Dedifferentiated amniotic fluid mesenchymal stem cell (primary cell): ENCODE results near the gene RASSF3.
"Not testable (repeated sequence)": the region's sequence is repeated elsewhere in the genome, so short reads cannot be mapped to it uniquely, and the experiment has no call there.

Experiments used
- DNase-seq: peaks from one replicate; pipeline ENCODE4 v3.0.0-alpha.2; 2016; ENCODE audit errors: extremely low spot score

The RASSF3 gene

DNA sequence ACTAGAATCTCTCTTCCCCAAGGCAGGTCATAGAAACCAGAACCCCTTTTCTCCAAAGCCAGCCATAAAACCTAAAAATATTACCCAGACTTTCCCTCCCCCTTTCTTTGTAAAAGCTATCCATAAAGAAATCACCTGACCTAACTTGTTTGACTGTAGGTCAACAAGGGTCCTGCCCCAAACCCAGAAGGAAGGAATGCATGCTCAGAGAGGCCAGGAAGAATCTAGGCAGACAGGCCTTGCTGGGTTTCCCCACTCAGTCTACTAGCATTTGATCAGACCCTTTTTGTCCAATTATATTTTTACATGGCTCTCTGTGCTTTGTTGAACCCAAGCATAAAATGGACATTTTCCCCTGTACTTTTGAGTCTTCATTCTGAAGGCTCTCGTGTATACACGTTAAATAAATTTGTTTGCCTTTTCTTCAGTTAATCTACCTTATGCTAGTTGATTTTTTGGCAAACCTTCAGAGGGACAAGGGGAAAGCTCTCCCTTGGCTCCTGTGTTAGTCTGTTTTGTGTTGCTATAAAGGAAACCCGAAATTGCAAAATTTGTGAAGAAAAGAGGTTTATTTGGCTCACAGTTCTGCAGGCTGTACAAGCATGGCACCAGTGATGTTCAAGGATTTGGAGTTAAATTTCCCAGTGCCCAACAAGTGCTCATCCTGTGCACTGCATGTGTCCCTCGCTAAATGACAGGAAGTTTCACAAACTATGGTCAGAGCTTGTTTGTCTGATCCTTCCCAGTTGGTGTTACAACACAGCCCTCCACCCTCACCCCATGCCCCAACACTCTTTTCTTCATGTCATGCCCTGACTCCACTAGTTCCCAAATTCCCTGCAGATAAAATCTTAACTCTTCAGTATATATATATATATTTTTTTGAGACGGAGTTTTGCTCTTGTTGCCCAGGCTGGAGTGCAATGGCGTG lies 14.2 kb upstream of the RASSF3 start:
- DNase-seq, result no peak

DNA sequence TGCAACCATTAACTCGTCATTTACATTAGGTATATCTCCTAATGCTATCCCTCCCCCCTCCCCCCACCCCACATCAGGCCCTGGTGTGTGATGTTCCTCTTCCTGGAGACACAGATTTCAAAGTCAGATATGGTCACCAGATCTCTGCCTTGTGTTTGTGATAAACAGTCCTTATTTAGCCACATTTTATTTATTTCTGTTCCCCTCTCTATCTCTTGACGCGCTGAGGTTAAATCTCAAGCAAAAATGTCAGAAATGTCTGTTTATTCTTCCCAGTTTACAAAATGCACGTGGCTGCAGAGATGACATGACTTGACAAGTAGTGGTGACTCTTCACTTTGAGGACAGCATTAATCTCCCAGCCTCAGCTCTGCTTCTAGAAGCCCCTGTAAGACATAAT lies 11.5 kb upstream of the RASSF3 start:
- DNase-seq, result no peak

DNA sequence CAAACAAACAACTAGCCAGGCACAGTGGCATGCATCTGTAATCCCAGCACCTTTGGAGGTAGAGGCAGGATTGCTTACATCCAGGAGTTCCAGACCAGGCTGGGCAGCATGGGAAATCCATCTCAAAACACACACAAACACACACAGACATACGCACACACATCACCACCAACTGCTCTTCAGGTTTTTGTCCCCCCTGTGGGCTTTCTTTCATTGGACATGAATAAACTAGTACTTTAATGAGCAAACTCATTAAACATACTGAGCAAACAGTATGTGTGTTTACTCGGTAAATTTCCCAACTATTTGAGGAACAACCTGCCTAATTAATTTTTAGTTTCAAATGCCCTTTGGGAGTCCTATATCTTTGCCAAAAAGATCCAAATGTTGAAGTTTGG lies 10.1 kb upstream of the RASSF3 start:
- DNase-seq, result no peak

DNA sequence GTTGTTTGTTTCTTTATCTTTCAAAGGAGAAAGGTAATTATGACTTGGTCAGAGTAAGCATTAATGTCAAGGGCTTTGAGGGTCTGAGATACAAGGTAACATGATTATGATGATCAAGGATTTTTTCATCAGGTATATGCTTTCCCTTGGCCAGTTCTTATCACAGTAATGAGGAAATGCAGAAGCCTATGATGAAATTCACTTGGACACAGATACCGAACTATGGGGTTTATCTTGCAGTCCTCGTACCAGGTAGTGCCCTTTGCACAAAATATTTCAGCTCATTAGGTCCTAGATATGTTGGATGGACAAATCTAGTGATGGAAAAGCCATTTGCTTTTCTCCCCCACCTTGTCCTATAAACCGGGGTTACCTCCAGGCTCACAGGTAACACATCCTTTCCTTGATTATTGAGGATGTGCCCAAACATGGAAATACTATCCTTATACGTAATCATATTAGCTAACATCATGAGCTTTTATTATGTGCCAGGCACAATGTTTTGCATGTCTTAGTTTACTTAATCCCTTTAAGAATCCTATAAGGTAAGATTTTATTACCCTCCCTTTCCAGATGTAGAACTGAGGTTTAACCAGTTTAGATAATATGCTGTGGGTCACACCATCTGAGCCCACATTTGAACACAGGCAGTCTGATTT lies 7.0 kb upstream of the RASSF3 start:
- DNase-seq, result no peak

DNA sequence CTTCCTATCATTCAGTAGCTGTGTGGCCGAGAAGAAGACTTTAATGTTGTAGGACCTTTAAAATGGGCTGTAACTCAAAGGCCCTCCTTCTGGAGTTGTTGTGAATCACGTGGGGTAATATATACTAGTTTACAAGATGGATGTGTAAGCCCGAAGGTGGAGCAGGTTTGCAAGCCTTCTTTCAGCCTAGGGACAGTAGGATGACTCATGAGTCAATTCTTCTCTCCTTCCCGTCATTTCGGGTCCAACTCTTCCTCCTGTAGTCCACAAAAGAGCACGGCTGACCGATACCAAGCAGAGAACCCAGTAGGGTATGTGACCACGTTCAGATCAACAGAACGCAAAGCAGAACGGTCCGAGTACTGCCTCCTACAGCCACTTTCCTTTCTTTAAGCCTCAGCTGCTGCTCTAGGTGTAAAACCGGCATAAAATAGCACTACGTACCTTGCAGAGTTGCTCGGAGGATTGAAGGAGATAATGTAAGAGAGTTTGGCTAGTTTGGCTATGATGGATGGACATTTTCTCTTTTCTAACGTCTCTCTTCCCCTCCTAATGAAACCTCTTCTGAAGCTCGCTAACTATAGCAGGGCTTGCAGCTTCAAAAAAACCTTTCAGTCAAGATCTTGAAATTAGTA lies 1.3 kb upstream of the RASSF3 start:
- peak; percentile 23 for DNase-seq

DNA sequence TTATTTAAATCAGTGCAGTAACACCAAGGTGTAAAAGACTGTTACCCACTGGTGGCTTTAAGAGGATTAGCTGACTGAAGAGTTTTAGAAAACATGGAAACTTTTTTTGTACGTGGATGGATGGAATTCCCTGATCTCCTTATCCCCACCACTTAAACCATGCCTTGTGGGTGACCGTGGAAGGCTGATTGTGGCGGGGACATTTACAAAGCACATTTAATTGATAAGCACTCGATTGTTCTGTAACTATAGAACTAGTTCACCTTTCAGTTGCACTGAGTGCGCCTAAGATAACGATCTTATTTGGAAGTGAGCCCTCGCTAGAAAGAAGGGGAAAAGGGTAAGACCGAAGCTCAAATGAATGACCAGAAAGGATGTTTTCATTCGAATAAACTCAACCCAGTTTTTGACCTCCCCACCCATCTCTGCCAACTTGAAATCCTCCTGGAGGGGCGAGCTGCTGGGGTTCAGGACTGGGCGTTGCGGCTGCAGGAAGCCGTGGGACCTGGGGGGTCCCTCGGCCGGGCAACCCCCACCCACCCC lies 688 bp upstream of the RASSF3 start:
- DNase-seq, result no peak

DNA sequence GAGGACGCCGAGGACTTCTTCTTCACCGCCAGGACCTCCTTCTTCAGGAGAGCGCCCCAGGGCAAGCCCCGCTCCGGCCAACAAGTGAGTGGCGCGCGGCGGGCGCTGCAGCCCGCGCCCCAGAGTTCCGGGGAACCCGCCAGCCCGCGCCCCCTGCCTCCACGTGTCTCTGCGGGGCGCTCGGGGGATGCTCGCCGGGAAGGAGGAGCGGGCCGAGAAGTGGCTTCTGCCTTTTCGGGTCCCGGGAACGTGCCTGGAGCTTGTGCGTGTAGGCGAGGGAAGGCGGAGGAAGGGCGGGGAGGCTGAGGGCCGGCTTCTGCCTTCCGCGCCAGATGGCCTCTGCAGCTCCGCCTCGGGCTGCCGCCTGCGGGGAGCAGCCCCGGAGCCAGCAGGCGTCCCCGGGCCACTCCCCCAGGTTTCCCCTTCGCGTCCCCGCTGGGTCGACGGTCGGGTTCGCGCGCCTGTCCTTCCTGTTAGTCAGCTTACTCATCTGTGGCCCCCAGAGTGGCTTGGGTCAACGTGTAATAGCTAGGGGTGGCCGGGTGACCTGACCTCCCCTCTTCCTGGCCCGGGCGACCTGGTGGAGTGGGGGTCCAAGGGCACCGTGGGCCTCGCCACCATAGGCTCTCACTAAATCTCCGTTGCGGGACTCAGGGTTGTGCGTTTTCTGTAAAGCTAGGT lies 505 bp downstream of the RASSF3 start:
- peak; percentile 22 for DNase-seq

DNA sequence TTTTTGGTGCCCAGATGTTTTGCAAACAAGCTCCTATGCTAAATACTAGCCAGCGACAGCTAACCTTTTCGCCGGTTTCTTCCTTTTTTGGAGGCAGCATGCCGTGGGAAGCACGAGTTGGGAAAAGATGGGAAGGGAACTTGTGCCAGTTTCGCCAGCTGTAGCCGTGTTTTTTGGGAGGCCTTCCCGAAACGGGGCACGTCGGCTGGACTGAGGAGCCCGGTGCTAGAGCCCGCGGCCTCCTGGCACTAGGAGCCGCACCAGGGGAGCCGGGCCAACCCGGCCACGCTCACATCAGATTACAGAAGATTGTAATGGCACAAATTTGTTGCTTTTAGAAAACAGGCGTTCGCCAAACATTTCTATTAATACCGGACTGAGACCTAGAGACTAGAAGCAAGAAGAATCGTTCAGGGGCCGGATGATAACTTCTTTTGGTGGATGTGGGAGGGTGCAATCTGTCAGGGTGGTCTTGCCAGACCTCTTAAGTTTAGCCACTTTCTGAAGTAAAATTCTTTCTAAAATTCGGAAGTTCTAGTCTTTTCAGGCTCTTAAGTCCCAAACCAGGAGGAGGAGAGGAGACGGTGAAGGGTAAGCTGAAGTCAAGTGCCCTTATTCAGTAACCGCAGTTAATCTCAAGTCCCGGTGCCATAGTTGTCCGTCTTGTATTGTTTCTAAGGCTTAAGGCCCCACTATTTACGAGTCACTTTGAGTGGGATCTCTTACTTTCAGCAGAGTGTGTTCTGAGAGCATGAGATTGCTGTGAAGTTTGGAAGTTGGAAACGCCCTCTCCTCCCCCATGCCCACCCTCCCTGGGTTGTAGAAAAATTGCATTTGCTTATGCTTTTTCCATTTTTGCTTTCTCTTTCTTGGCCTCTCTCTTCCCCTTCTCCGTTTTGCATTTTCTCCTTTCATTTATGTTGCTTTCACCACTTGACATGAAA lies 1.3 kb downstream of the RASSF3 start:
- DNase-seq, result peak; percentile 23

DNA sequence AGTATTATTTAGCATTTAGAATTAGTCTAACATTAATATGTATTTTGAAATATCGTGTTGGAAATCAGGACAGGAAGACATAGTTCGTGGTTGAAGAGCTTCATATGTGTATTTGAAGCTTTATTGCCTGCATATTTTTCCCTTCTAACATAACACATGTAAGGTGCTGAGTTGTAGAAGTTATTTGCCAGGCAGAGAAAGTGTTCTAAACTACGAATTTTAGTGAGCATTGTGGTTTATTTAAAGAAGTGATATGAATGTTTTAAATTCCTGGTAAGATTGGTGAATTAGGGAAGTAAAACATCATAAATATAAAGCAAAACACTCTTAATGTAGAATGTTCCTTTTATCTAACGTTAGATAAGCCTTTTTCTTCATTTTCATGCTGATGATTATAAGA lies 2.5 kb downstream of the RASSF3 start:
- DNase-seq, result no peak

DNA sequence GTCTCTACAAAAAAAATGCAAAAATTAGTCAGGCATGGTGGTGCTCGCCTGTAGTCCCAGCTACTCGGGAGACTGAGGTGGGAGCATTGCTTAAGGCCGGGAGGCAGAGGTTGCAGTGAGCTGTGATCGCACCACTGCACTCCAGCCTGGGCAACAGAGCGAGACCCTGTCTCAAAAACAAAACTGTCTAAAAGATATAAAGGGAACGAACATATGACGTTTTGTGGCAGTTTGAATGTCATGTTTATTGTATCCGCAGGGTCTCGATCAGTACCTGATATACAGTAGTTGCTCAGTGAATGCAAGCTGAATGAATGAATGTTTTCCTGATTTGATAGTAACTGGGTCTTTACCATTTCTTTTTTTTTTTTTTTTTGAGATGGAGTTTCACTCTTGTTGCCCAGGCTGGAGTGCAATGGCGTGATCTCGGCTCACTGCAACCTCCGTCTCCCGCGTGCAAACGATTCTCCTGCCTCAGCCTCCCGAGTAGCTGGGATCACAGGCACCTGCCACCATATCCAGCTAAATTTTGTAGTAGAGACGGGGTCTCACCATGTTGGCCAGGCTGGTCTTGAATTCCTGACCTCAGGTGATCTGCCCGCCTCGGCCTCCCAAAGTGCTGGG lies 3.6 kb downstream of the RASSF3 start:
- DNase-seq, result not testable (repeated sequence)

DNA sequence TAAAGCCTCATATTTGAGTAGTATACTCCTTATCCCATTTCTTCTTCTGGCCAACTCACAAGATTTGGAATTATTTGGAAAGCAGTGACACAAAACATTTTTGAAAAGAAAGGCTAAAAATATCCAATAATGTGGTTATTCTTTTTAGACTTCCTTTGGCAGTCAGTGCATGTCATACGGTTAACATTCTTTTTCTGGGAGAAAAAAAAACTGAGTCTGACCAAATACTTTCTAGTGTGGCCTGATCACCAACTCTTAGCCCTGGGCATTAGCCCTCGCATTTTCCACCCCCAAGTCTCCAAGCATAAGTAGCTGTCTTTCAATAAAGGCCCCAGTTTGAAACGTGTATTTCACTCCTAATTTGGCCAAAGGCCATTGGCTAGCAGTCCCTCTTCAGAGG lies 5.9 kb downstream of the RASSF3 start:
- DNase-seq, result peak; percentile 52

DNA sequence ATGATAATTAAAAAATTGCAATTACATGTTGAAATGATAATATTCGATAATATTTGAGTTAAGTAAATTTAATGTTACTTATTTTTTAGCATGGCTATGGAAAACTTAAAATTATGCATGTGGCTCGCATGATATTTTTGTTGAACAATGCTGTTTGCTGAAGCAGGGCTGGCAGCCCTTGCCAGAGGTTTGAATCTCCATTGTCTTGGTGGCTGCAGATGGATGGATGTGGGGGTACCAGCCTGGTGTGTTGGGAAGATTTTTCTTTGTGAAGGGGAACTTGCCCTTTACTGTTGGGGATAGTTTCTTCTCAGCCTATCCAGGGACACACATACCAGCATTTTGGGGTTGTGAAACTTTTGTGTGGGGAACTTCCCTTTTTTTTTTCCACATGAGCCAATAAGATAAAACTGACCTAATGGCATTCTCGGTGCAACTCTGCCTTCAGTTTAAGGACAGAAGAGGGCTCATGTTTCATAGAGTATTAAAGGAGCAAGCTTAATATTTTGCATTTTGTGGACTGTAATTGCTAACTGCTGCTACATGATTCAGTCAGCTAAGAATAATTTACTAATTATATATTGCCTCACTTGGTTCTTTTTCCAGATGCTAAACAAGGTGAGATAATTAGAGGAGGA lies 8.8 kb downstream of the RASSF3 start:
- peak; percentile 53 for DNase-seq

DNA sequence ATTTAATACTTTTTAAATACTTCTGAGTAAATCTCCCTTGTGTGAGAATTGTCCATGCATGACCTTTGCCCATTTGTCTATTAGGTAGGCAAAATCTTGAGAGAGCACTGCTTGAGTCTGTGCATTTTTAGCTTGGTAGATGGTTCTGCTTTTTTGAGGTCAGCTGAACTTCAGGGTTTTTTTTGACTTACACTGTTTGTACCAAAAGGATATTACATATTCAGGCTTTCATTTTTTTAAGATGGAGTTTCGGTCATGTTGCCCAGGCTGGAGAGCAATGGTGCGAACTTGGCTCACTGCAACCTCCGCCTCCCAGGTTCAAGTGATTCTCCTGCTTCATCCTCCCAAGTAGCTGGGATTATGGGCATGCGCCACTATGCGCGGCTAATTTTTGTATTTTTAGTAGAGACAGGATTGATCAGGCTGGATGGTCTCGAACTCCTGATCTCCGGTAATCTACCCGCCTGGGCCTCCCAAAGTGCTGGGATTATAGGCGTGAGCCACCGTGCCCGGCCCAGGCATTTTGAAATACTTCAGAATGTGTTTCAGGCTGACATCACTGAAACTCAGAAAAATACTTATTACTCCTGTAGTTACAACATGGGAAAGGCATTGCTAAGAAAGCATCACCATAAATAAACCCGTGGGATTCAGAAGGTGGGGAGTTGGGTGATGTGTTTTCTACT lies 11.1 kb downstream of the RASSF3 start:
- peak; percentile 16 for DNase-seq

DNA sequence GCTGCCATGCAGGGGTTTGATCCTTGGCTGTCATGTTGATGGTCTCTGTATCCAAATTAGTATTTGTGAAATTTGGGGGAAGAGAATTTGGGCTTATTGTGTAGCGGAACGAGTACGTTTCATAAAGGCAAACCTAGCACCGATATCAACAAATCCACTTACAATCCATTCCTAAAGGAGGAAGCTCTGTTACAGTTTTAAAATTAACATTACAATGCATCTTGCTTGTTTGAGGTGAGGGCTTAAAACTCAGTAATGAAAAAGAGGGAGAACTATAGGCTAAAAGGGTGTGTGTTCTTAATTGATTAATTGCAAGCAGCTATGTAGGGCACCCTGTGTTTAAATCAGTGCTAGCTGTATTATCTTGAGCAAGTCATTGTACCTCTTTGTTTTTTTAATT lies 13.7 kb downstream of the RASSF3 start:
- no peak for DNase-seq

DNA sequence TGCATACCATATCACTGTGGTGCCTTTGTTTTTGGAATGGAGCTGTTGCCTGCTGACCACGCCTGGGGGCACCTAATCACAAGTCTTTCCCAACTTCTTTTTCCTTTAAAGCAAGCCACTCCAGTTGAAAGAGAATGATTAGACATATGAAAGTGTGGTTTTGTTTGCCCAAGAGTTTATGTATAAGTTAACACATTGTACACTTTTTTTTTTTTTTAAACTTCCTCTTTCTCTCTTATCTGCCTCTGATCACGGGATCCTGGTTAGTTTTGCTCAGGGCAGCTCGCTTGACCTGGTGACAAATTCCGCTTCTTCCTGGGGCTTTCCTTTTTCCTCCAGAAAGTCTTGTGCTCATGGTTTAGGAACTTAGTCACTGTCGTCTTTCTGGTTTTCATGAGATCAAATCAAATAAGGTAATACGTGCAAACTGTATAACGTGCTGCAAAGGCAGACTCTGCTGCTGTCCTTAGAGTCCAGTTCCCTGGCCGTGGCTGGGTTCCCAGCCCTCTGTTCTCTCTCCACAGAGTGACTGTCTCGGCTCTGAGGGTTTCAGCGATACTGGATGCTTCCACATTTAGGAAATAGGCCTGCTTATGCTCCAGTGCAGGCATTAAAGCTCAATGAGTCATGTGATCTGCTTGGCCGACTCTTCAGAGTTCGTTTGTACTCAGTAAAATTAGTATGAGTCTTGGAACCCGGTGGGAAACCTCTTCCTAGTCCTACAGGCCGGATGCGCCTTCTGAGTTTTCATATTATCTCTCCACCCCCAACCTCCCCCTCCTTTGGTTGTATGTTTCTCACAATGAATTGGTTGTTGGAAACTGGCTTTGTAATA lies 15.2 kb downstream of the RASSF3 start:
- peak; percentile 68 for DNase-seq

DNA sequence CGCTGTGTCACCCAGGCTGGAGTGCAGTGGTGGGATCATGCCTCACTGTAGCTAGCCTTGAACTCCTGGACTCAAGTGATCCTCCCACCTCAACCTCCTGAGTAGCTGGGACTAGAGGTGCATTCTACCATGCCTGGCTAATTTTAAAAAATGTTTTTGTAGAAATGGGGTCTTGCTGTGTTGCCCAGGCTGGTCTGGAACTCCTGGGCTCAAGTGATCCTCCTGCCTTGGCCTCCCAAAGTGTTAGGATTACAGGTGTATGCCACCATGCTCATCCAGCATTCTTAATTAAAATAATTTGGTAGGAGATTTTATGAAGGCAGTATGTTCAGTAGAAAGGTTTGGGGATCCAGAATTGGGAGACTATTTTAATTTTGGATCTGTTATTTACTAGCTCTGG lies 16.3 kb downstream of the RASSF3 start:
- not testable (repeated sequence) for DNase-seq

DNA sequence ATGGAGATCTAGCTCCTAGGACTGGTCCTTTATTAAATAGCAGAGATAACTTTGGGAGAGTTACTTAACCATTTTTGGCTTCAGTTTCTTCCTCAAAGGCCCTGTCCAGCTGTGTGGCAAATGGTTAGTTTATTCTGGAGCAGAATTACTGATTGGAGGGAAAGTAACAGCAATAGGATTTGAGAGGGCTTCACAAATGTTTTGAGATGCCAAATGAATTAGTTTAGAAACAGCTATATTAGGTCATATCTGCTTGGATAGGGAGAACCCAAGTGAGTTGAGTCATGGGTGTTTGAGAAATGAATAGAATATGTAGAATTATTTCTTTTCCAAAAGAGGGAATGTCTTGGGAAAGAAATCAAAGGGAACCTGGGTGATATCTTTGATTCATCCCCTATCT lies 17.5 kb downstream of the RASSF3 start:
- peak; percentile 21 for DNase-seq

DNA sequence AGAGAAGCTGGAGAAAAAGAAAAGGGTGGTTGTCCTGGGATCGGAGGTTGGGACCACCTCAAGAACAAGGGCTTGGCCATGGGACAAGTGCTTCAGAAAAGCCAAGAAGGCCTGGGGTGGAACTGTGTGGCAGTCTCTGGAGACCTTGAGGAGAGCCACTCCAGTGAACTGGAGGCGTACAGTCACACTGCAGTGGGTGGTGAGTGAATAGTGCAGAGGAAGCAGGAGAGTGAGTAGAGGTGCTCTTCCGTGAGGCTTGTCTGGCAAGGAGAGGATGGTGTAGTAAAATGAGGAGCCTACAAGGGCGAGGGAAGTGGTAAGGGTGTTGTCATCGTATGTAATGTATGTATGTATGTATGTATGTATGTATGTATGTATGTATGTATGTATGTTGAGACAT lies 20.9 kb downstream of the RASSF3 start:
- no peak for DNase-seq
